GM12891 (cell line): ENCODE measurements around the gene CPO.

Source experiments
- DNase-seq: peaks from one replicate; pipeline ENCODE4 v3.0.0; 2011; ENCODE audit warnings: low spot score; ENCODE audit not compliant: insufficient read length
- FAIRE-seq: peaks from 2 replicates; lab custom pipeline; 2011; peaks lifted over from hg19 to GRCh38; lab: Jason Lieb, UNC
- PAX5 ChIP-seq: IDR thresholded peaks from 2 replicates; pipeline ENCODE4 v1.6.1; 2011; ENCODE audit warnings: low read length, moderate library complexity, mild to moderate bottlenecking; ENCODE audit not compliant: insufficient read depth, severe bottlenecking
- POLR2A ChIP-seq: IDR thresholded peaks from 2 replicates; pipeline ENCODE4 v1.6.1; 2011; ENCODE audit warnings: low read depth, low read length, control low read depth
- POLR2AphosphoS5 ChIP-seq: IDR thresholded peaks from 2 replicates; pipeline ENCODE4 v1.6.1; 2011; ENCODE audit warnings: low read depth, low read length, control low read depth
- POU2F2 ChIP-seq: IDR thresholded peaks from 2 replicates; pipeline ENCODE4 v1.6.1; 2011; ENCODE audit warnings: low read depth, mild to moderate bottlenecking, control low read depth, low read length, moderate library complexity
- SPI1 ChIP-seq: IDR thresholded peaks from 2 replicates; pipeline ENCODE4 v1.6.1; 2011; ENCODE audit warnings: low read depth, low read length, control low read depth
- TAF1 ChIP-seq: IDR thresholded peaks from 2 replicates; pipeline ENCODE4 v1.6.1; 2011; ENCODE audit warnings: low read depth, low read length, control low read depth

CPO gene

DNA sequence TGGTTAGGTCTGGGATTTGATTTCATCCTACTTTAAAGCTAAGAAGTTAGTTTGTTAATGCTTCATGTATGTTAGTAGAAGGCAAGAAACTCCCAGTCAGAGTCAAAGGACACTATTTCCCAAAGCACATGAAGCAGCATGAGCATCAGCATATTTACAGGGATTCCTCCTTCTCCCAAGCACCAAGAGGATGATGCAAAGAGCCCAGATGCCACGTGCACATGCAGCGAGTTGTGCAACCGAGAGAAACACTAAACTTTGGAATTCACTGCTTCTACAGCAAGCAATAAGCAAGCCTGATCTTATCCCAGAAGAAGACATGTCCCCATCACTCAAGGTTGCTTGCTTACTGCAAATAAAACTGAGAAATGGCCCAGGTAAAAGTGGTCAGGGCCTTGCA, 32.5 kb downstream of the CPO start:
- no peak for TF ChIP-seq SPI1
- TF ChIP-seq POU2F2, result no peak
- TF ChIP-seq PAX5, result no peak
- TF ChIP-seq POLR2A, result no peak
- no peak for TF ChIP-seq POLR2AphosphoS5
- no peak for TF ChIP-seq TAF1
- FAIRE-seq (no peak), DNase-seq (no peak)

DNA sequence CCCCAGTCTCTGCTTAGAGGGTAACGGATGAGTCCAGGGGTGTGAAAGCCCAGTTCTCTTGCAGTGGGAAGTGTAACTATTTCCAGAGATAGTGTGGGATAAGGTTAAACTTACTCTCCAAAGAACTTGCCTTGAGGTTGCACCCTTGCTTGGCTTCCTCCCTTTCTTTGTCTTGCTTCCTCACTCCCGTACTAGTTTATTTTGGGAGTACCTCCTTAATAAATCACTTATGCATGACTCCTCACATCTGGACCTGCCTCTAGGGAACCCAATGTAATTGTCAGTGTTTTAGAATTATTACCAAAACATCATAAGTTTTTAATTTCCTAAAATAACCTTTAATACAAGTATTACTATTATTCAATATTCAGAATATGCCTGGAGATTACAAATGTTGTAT, 35.2 kb downstream of the CPO start:
- DNase-seq (no peak), FAIRE-seq (no peak)
- no peak for TF ChIP-seq POU2F2
- TF ChIP-seq TAF1, result no peak
- no peak for TF ChIP-seq POLR2A
- TF ChIP-seq PAX5, result no peak
- TF ChIP-seq POLR2AphosphoS5, result no peak
- TF ChIP-seq SPI1, result no peak

DNA sequence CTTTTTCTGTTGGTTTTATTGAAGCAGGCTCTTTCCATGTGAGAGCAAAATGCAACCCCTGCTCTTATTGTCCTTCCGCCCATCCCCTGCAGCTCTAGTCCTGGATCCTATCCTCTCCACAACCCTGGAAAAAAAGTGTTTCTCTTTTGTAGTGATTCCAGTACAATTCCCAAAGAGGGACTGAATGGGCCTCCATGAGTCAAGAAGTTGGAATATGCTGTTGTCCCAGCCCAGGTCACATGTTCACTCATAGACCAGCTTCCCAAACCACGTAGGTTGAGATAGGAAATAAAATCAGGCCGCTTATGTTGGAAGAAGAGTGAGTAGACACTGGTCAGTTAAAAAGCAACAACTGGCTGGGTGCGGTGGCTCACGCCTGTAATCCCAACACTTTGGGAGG, 39.4 kb downstream of the CPO start:
- FAIRE-seq (no peak), DNase-seq (no peak)
- TF ChIP-seq PAX5 (no peak), POLR2A (no peak), POLR2AphosphoS5 (no peak), SPI1 (no peak), POU2F2 (no peak), TAF1 (no peak)

DNA sequence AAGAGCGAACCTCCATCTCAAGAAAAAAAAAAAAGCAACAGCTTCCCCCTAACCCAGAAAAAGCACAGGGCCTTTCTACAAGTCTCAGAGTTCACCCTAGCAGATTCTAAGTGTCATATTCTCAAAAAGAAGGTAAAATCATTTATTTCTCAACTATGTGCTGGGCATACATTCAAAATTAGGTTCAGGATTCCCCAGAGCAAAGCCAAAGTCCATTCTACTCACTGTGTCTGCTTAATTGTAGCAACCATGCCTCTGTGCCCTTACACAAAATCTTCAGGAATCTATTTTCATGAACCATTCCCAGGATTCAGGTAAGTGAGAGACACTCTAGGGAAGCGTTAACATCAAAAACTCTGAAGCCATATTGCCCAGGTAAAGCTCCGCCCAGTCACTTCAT, 40.0 kb downstream of the CPO start:
- no peak for TF ChIP-seq PAX5
- FAIRE-seq (no peak), DNase-seq (no peak)

DNA sequence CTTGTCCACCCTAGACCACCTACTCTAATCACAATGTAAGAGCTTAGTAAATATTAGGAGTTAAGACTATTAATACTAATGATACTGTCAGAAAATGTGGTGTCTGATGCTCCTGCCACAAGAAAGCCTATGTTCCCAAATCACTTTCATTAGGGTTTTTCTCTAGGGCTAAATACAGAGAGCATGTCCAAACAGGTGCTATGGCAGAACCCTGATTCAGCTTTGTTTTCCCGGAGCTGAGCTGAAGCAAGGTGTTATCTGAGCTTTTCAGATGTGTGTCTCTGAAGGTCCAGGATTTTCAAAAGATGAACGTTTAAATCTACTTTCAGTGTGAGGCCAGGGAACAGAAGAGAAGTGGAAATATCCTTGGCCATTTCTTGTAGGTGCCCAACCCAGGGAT, 40.6 kb downstream of the CPO start:
- FAIRE-seq (no peak), DNase-seq (no peak)
- TF ChIP-seq POLR2AphosphoS5 (no peak), PAX5 (no peak), TAF1 (no peak)

DNA sequence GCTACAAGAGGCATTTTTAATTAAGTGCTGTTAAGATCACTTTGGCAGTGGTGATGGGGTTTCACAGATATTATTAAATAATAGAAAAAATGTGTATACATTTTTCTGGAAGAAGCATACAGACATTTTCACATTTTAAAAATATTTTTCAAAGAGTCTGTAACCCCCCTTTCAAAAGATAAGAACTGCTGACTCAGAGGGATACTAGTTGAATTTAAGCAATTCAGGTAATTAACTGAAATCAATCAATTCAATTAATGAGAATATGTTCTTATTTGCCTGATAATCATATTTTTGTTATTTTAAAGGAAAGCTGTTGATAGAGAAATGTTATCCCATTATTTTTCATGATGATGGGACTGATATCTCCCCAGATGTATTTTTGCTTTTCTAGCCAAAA, 41.1 kb downstream of the CPO start:
- FAIRE-seq (no peak), DNase-seq (no peak)
- TF ChIP-seq SPI1 (no peak), POLR2A (no peak), PAX5 (no peak), POLR2AphosphoS5 (no peak), POU2F2 (no peak), TAF1 (no peak)

DNA sequence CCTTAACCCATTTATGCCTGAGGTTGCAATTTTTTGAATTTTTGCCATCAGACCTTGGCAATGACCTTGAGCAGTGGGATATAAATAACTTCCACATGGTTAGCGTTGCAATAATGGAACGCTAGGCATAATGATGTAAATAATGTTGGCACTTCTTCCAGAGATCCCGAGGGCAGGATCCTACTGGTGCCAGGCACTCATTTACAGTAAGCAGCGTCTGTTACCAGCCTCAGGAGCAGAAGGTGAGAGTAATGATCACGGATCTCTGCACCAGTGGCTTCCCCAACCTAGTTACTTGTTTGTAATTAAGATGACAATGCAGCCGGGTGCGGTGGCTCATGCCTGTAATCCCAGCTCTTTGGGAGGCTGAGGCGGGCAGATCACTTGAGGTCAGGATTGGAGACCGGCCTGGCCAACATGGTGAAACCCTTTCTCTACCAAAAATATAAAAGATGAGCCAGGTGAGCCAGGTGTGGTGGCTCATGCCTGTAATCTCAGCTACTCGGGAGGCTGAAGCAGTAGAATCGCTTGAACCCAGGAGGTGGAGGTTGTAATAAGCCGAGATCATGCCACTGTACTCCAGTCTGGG, 41.9 kb downstream of the CPO start:
- TF ChIP-seq POU2F2, result no peak
- no peak for TF ChIP-seq SPI1
- no peak for TF ChIP-seq POLR2AphosphoS5
- TF ChIP-seq PAX5, result no peak
- TF ChIP-seq POLR2A, result no peak
- TF ChIP-seq TAF1, result no peak
- no peak for FAIRE-seq
- no peak for DNase-seq

DNA sequence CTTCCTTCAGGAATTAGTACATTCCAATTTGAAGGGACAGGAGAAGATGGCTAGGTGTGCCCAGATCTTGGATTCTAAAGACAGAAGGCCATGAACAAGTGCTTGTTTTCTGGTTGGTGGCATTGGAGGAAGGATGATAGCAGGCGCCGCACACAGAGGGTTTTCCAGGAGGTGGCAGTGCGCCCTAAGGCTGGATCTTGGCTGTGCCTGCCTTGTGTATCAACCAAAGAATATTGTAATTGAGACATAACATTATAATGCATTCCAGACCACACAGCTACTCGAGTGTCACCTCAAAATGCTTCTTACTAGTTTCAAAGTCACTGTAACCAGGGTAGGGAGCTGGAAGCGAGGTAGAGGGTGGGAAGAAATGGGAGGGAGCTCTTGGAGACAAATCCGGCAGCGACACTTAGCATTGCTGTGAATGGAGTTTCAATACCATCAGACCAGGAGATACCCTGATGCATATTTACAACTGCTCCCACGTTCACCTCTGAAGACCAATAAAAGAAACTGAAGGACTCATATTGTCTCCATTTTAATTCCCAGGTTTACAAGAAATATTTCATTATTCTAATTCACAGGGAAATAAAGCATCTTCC, 42.5 kb downstream of the CPO start:
- FAIRE-seq, result no peak
- no peak for DNase-seq
- TF ChIP-seq POLR2A, result no peak
- no peak for TF ChIP-seq TAF1
- no peak for TF ChIP-seq PAX5
- TF ChIP-seq POLR2AphosphoS5, result no peak
- no peak for TF ChIP-seq POU2F2
- TF ChIP-seq SPI1, result no peak

DNA sequence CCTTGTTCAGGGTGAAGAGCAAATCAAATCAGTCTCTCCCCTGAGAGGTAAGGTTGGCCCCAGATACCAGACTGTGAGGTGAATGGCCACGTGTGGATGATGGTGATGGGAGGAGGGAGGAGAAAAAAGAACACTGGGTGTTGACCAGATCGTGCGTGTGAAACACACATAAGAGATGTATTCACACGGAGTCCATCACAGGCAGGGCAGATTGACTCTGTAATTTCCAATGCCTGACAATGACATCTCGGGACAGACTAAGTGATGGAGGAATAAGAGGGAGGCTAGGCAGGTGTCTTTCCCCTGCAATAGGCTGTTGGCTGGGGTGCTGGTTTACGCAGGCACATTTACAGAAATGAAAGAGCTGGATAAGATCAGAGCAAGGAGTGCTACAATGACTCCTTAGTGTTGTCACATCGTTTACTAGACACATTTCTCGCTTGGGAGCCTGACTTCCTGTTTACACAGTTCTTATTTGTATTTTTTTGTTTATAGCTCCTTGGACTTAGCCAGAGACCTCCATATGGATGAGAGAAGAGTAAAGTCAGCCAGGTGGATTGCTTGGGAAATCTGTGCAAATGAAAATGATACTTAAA, 43.1 kb downstream of the CPO start:
- FAIRE-seq, result no peak
- DNase-seq, result no peak
- TF ChIP-seq TAF1 (no peak), POU2F2 (no peak), POLR2A (no peak), PAX5 (no peak), POLR2AphosphoS5 (no peak), SPI1 (no peak)

DNA sequence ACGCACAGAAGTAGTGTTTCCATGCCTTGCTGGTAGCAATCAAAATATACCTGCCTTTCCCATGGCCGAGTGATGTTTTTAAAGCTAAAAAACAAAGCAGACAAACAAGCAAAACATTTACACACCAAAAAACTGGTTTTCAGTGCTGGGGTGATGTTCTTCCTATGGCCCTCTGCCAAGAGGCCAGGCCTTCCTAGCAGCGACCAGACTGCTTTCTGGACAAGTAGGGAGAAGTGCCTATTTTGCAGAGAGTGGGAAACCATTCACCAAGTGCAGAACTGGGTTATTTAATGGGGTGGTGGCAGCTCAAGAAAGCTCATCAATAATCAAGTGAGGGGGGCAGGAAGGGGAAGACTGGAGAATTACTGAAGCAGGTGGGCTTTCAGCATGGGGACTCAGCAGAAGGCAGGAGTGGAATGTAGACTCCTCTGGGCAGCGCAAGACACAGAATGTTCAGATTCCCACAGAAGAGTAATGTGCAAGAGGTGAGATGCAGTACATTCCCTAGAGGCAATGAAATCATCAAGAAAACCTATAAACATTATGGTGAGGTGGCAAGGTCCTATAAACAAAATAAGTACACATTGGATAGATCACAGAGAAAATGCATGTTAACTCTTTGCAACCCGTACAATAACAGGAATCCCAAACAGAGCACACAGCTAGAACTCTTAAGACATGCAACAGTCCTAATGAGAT, 44.0 kb downstream of the CPO start:
- DNase-seq (no peak), FAIRE-seq (no peak)
- TF ChIP-seq POLR2AphosphoS5 (no peak), TAF1 (no peak), PAX5 (no peak), SPI1 (no peak), POLR2A (no peak), POU2F2 (no peak)
